Thyroid gland (tissue), 4 donors: ENCODE results near the gene ORM2. TPM values are rescaled to one million over a fixed set of nuclear protein-coding genes. Genes with fewer than 3 reads are reported as not detected.

Source experiments
- DNase-seq, 2 donors: peaks; one replicate each; pipeline ENCODE4 v3.0.0-alpha.2; 2019
- H3K27ac ChIP-seq, 3 donors: fragments of 200-600 bp; sonication (generic); 1 replicate in 2 of 3; 2 replicates in 1 of 3; pipeline ENCODE4 v1.5.1; 2016 to 2019; ENCODE audit warnings: mild to moderate bottlenecking in 1 of 3, moderate library complexity in 1 of 3
- H3K27me3 ChIP-seq: fragments of 200-600 bp; sonication (generic); one replicate; pipeline ENCODE4 v1.5.1; 2019
- H3K36me3 ChIP-seq, 2 donors: fragments of 200-600 bp; sonication (generic); one replicate each; pipeline ENCODE4 v1.5.1; 2016 to 2019
- H3K4me1 ChIP-seq, 2 donors: fragments of 200-600 bp; sonication (generic); one replicate each; pipeline ENCODE4 v1.5.1; 2017 to 2019
- H3K4me3 ChIP-seq, 3 donors: fragments of 200-600 bp; sonication (generic); replicated peaks in 1 of 3; 1 replicate in 2 of 3; 2 replicates in 1 of 3; pipeline ENCODE4 v1.5.1; 2016; ENCODE audit warnings: mild to moderate bottlenecking in 1 of 3
- H3K9me3 ChIP-seq: fragments of 200-600 bp; sonication (generic); one replicate; pipeline ENCODE4 v1.5.1; 2017
- POLR2A ChIP-seq, 2 donors: fragments of 450-650 bp; IDR thresholded peaks; one replicate each; pipeline ENCODE4 v1.6.1; 2017; ENCODE audit warnings: antibody characterized with exemption in 2 of 2, mild to moderate bottlenecking in 2 of 2, moderate library complexity in 1 of 2
- WGBS, 2 donors: methylation state at CpG; one replicate each; pipeline ENCODE4 v1.1.5; 2017; 5-methylcytosine and 5-hydroxymethylcytosine counted together
- intact Hi-C: fragments of 100-400 bp; cut with DNase I; formaldehyde crosslinking; loops from one replicate; pipeline ENCODE4 v1.15.1; 2023
- total RNA-seq, 4 donors: library from RNA; depleted of rRNA; stranded (reverse); fragments of >200 nt; gene quantifications; one replicate each; pipeline ENCODE4 v1.2.3, GENCODE V29; 2016
- TF ChIP-seq, protein P1 (sequence below), 6 experiments: fragments of 200-600 bp in 3 of 6; fragments of 450-650 bp in 3 of 6; sonication (generic) in 3 of 6; IDR thresholded peaks; one replicate each; pipeline ENCODE4 v1.5.1; 2016 to 2019; ENCODE audit warnings: antibody characterized with exemption in 6 of 6, mild to moderate bottlenecking in 2 of 6, inconsistent platforms in 1 of 6, moderate library complexity in 1 of 6

The ORM2 gene
- total RNA-seq, 4 donors from 2014 or later, result not detected

DNA sequence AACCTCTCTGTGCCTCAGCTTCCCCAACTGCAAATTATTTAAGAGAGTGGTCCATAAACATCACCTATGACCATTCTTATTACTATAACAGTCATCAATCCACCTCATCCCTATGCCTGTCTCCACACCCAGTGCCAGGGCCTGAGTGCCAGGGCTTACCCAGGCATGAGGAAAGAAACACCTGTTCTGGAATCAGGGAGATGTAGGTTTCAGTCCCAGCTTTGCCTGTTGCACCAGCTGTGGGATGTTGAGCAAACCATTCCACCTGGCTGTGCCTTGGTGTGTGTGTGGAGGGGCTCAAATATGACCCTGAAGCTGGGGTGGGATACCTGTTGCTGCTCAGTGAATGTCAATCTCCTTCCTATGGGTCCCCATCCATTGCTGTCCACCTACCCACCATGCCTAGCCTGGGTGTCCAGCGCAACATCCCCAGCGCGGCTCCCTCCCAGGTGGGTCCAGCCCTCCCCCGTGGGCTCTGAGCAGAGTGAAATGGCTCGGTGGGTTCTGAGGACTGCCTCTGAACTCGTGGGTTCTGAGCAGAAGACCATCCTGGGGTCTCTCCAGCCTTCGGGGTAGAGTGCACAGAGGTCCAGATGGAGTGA, 41.8 kb downstream of the ORM2 start:
- intact Hi-C loops, result no loop called here
- H3K4me3 ChIP-seq, result no peak overlapping the region
- 61 to 70% methylated on average over 7 of the region's 7 CpGs for WGBS, 2 donors
- peaks cover 2 to 14% of the 10 kb centered on the region in 2 donors for H3K36me3 ChIP-seq
- no peaks in the 10 kb centered on the region for H3K9me3 ChIP-seq
- H3K27ac ChIP-seq, result no peak overlapping the region
- H3K27me3 ChIP-seq, result no peaks in the 10 kb centered on the region
- TF ChIP-seq, protein P1, sequence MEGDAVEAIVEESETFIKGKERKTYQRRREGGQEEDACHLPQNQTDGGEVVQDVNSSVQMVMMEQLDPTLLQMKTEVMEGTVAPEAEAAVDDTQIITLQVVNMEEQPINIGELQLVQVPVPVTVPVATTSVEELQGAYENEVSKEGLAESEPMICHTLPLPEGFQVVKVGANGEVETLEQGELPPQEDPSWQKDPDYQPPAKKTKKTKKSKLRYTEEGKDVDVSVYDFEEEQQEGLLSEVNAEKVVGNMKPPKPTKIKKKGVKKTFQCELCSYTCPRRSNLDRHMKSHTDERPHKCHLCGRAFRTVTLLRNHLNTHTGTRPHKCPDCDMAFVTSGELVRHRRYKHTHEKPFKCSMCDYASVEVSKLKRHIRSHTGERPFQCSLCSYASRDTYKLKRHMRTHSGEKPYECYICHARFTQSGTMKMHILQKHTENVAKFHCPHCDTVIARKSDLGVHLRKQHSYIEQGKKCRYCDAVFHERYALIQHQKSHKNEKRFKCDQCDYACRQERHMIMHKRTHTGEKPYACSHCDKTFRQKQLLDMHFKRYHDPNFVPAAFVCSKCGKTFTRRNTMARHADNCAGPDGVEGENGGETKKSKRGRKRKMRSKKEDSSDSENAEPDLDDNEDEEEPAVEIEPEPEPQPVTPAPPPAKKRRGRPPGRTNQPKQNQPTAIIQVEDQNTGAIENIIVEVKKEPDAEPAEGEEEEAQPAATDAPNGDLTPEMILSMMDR (IDR thresholded peaks at IDR 0.05), result no peak
- no peak for TF ChIP-seq POLR2A (IDR thresholded peaks at IDR 0.05)
- no peak for DNase-seq
- peaks cover 7 to 14% of the 10 kb centered on the region in 2 donors for H3K4me1 ChIP-seq

DNA sequence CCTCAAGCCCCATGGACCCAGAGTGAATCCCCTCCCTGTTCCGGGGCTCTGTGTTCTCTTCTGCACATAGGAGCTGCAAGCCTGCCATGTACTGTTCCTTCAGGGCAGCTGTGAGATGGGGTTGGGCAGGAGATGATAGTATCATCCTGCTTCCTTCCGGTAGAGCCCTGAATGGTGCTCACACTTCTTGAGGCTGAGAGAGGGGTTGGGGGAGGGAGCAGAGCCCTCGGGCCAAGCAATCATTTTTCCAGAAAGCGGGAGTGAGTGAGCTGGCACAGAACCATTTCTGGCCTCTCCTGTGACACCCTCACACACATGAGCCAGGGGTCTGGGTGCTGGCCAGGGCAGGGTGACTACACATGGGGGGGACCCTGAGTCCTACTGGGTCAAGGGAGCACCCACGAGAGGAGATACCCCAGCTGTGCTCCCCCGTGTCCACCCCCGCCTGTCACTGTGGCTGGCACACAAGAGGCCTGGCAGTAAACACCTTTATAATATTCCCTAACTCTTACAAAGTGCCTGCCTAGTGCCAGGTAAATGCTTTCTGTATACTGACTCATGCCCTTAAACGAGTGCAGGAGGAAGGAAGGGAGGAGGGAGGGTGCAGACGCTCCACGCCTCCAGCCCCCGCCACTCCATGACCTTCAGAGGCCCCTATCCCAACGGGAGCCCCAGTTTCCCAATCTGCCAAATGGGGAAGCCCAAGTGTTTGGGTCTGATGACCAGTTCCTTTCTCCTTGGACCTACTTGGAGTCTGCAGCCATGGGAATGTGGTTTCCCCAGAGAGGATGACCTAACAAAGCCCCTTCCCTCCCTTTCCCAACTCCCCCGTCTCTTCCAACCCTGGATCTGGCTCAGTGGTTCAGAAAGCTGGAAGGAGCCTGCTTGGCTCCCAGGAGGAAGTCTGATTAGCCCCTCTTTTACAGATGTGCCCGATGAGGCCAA, 42.6 kb downstream of the ORM2 start:
- TF ChIP-seq, protein P1 (IDR thresholded peaks at IDR 0.05), result no peak
- no peak for TF ChIP-seq POLR2A (IDR thresholded peaks at IDR 0.05)
- H3K27ac ChIP-seq, result no peak overlapping the region
- H3K4me3 ChIP-seq, result no peak overlapping the region
- peaks cover 7 to 14% of the 10 kb centered on the region in 2 donors for H3K4me1 ChIP-seq
- no peak for DNase-seq
- no peaks in the 10 kb centered on the region for H3K27me3 ChIP-seq
- intact Hi-C loops, result no loop called here
- no peaks in the 10 kb centered on the region for H3K9me3 ChIP-seq
- WGBS, 2 donors, result 50 to 60% methylated on average over 12 to 13 of the region's 14 CpGs
- peaks cover 10 to 21% of the 10 kb centered on the region in 2 donors for H3K36me3 ChIP-seq

DNA sequence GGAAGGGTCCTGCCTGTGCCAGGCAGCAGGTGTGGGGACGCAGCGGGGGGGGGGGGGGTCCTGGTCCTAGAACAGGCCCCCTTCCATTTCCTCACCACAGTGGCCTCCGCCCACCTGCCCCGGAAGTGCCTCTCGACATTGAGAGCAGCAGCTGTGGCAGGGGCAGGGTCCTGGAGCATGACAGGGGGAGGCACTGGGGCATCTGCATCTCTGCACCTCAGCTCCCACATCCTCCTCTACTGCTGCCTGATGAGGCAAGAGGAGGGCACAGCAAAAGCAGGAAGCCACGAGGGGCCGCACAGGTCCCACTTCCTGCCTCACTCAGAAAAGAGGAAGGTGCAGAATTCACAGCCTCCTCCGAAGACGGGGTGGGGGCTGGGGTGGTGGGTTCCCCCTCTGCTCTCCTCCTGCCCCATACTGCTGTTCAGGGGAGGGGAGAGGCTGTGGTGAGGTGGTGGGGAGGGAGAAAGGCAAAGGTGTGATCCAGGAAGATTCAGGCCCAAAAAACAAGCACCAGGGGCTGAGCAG, 43.3 kb downstream of the ORM2 start:
- WGBS, 2 donors, result 63 to 65% methylated on average over 4 to 9 of the region's 9 CpGs
- Histone ChIP-seq H3K9me3 (no peaks in the 10 kb centered on the region), H3K4me3 (no peak overlapping the region), H3K27me3 (no peaks in the 10 kb centered on the region), H3K4me1 (peaks cover 7 to 14% of the 10 kb centered on the region in 2 donors), H3K36me3 (peaks cover 10 to 13% of the 10 kb centered on the region in 2 donors), H3K27ac (no peak overlapping the region)
- intact Hi-C loops, result no loop called here
- no peak for TF ChIP-seq POLR2A (IDR thresholded peaks at IDR 0.05)
- TF ChIP-seq, protein P1 (IDR thresholded peaks at IDR 0.05), result no peak
- DNase-seq, result peak in 1 of 2 donors; percentile 36

DNA sequence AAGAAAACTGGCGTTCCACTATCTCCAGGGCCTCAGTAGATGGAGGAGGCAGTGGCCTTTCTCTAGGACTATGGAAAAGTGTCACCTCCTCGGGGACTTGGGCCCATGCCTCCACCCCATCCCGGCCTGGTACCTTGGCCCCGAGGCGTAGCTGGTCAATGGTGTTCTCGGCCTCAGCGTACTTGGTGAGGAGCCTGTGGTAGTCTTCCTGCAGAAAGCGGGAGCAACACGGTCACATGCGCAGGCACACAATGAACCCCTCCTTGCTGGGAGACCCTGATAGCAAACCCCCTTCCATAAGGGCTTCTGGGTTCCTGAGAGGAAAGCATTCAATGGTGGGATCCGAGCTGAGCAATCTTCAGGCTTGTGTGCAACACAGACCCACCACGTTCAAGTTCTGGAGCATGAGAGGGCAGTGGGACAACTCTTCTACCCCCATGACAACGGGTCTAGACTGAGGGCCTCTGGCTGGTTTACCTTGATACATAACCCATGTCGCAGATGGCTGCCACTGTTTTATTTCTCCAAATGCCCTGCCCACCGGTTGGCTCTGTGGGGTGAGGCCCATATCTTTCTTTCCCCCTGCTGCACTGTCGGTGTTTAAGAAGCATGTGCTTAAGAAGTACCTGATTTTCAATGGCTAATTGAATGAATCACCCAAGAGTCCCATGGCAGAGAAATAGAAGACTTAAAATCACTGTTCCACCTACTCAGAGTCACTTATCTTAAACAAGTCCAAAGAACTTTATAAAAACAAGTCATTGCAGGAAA, 44.5 kb downstream of the ORM2 start:
- DNase-seq, result no peak
- Histone ChIP-seq H3K4me3 (no peak overlapping the region), H3K27ac (no peak overlapping the region)

More for the DNA sequence above, 44.5 kb downstream of the ORM2 start:
- intact Hi-C loops, result no loop called here
- Histone ChIP-seq H3K36me3 (peaks cover 9 to 11% of the 10 kb centered on the region in 2 donors), H3K4me1 (peaks cover 7 to 14% of the 10 kb centered on the region in 2 donors), H3K9me3 (no peaks in the 10 kb centered on the region), H3K27me3 (no peaks in the 10 kb centered on the region)
- TF ChIP-seq, protein P1 (IDR thresholded peaks at IDR 0.05), result no peak
- no peak for TF ChIP-seq POLR2A (IDR thresholded peaks at IDR 0.05)
- WGBS, 2 donors, result 79 to 86% methylated on average over 13 to 16 of the region's 16 CpGs
